Fibroblast of the aortic adventitia (primary cell): ENCODE measurements around the gene PPWD1. TPM values are rescaled to one million over a fixed set of nuclear protein-coding genes. Genes with fewer than 3 reads are reported as not detected.

Experiments used
- DNase-seq: peaks from one replicate; pipeline ENCODE4 v3.0.0-alpha.2; 2010; ENCODE audit warnings: low read depth
- H3K4me3 ChIP-seq: 2 replicates; pipeline ENCODE4 v1.5.1; 2011; ENCODE audit warnings: low read depth, mild to moderate bottlenecking, control low read depth, low read length, moderate library complexity
- total RNA-seq: library from RNA; depleted of rRNA; stranded (reverse); fragments of >200 nt; gene quantifications from 2 replicates; pipeline ENCODE4 v1.2.3, GENCODE V29; 2012; ENCODE audit warnings: low replicate concordance
- TF ChIP-seq, protein P1 (sequence below): IDR thresholded peaks from 2 replicates; pipeline ENCODE4 v1.5.1; 2011; ENCODE audit warnings: mild to moderate bottlenecking, low read length, control low read depth, inconsistent platforms; ENCODE audit not compliant: insufficient read depth

PPWD1 gene
- 35.2 and 81.6 TPM in 2 replicates for total RNA-seq

DNA sequence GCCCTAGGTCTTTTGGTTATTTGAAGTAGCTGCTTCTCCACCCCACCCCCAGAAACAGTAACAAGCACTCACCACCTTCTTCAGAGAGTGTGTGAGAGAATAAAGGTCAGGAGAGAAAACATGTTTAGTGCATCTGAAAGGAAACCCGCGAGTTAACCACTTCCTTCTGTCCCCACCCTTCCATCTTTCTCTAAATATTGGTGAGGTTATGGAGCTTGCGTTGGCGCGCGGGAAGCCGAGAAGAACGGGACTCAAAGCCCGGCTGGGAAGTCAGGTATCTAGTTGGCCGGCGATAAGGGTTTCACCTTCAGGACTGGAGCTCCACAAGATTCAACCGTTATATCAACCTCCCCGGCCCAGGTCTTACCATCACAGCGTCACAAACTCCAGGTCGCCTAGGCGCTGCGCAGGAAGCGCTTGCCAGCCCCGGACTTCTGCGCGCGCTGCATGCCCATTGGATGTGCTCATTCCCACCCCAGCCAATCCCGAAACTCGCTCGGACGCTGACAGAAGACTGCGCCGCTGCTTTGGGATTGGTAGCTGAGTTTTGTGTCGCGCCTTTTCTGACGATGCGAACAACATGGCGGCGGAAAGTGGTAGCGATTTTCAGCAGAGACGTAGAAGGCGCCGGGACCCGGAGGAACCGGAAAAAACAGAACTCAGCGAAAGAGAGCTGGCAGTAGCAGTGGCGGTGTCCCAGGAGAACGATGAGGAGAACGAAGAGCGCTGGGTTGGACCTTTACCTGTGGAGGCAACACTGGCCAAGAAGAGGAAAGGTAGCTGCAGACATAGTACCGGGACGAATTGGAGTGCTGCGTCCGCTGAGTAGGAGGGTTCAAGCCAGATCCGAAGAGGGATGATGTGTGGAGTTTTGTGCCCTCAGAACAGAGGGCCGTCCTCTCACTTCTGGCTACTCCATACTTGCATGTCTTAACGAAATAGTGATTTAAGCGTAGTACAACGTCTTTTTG, at the start of gene PPWD1, which contains the start of gene CENPK:
TSS of gene PPWD1 (plus strand) at position 566 of the 971 bp plus-strand sequence. CDS start at position 581, 15 bp downstream.
TSS of gene CENPK (minus strand) at position 438 of the 971 bp plus-strand sequence. CDS start 8,261 bp downstream, outside the sequence.
- H3K4me3 ChIP-seq, result peak within 1 kb of the TSS; percentile 97
- peak; percentile 93 for DNase-seq
- TF ChIP-seq, protein P1, sequence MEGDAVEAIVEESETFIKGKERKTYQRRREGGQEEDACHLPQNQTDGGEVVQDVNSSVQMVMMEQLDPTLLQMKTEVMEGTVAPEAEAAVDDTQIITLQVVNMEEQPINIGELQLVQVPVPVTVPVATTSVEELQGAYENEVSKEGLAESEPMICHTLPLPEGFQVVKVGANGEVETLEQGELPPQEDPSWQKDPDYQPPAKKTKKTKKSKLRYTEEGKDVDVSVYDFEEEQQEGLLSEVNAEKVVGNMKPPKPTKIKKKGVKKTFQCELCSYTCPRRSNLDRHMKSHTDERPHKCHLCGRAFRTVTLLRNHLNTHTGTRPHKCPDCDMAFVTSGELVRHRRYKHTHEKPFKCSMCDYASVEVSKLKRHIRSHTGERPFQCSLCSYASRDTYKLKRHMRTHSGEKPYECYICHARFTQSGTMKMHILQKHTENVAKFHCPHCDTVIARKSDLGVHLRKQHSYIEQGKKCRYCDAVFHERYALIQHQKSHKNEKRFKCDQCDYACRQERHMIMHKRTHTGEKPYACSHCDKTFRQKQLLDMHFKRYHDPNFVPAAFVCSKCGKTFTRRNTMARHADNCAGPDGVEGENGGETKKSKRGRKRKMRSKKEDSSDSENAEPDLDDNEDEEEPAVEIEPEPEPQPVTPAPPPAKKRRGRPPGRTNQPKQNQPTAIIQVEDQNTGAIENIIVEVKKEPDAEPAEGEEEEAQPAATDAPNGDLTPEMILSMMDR, result no peak

DNA sequence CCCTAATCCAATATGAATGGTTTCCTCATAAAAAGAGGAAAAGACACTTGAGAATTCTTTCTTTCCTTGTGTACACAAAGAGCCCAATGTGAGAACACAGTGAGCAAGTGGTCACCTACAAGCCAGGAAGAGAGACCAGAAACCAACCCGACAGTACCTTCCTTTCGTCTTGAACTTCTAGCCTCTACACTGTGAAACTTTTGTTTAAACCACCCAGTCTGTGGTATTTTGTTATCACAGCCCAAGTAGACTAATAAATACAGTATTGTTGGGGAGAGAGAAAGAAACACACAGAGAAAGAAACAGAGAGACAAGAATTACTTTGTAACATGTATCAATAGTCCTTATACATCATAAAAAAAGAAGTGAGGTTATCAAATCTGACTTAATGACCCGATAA, 37.4 kb upstream of the PPWD1 start:
- TF ChIP-seq, protein P1, result no peak
- H3K4me3 ChIP-seq, result no peak overlapping the region
- no peak for DNase-seq

DNA sequence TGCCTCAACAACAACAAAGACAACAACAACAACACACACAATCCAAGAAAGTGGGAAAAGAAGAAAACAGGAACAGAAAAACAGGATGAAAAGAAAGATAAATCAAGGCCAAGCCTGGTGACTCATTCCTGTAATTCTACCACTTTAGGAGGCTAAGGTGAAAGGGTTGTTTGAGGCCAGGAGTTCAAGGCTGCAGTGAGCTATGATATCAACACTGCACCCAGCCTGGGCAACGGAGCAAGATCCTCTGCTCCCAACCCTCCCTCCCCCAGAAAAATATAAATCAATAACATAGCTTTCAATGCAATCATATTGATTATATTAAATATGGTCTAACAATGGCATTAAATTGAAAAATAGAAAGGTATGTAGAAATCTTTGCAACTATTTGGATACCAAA, 32.2 kb upstream of the PPWD1 start:
- no peak overlapping the region for H3K4me3 ChIP-seq
- no peak for DNase-seq
- TF ChIP-seq, protein P1, result no peak

DNA sequence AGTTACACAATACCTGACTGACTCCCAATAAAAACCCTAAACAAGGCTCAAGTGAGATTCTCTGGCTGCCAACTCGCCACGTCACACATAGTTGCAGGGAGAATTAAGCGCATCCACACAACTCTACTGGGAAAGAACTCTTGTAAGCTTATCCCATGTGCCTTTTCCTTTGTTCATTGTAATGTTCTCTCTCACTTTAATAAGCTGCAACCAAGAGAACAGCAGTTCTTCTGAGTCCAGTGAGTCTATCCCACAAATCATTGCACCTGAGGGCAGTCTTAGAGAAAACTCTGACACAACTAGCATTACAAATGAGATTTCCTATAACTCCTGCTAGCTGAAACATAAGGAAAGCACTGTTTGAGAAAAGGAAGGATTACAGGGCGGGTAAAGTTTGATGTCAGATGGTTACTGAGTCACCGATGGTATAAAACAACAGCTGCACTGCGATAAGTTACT, 27.5 kb upstream of the PPWD1 start:
- no peak overlapping the region for H3K4me3 ChIP-seq
- TF ChIP-seq, protein P1, result no peak
- DNase-seq, result peak; percentile 12

DNA sequence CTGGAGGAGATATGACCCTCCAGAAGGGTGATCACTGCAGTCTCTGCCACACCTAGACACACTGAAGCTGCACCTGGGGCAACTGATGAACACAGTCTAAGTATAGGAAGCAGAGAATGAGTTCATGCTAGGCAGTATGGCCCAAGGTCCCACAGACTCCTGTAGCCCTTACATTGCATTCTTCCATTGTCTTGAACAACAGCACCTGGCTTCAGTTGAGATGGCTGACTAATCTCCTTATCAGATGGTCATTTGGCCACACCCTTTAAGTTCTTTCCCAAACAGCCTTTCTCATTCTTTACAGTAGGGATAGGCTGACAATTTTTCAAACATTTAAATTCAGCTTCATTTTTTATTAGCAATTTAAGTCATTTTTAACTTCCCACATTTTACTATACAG, 23.3 kb upstream of the PPWD1 start:
- H3K4me3 ChIP-seq, result no peak overlapping the region
- TF ChIP-seq, protein P1, result no peak
- DNase-seq, result peak; percentile 64

DNA sequence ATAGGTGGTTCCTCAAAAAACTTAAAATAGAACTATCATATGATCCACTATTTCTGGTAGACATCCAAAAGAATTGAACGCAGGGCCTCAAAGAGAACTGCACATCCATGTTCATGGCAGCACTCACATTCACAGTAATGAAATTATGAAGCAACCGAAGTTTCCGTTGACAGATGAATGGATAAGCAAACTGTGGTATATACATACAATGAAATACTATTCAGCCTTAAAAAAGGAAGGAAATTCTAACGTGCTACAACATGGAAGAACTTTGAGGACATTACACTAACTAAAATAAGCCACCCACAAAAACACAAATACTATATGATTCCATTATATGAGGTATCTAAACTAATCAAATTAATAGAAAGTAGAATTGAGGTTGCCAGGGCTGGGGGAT, 18.6 kb upstream of the PPWD1 start:
- no peak overlapping the region for H3K4me3 ChIP-seq
- TF ChIP-seq, protein P1, result no peak
- DNase-seq, result no peak
